SK-N-SH (cell line): Measurements from ENCODE around the gene CIC. TPM values are rescaled to one million over a fixed set of nuclear protein-coding genes. Genes with fewer than 3 reads are reported as not detected.

ENCODE experiments used
- CTCF ChIA-PET: fragments of 300-600, 350-600 bp; formaldehyde crosslinking; extraction: SDS; loops from one replicate; lab custom pipeline; 2021; lab: Yijun Ruan, JAX
- POLR2A ChIA-PET: fragments of 350-600 bp; sonication (Branson Sonifier 250); formaldehyde crosslinking; extraction: SDS; loops from one replicate; lab custom pipeline; 2020; ENCODE audit warnings: antibody characterized with exemption, inconsistent platforms; lab: Yijun Ruan, JAX
- DNase-seq: peaks from one replicate; pipeline ENCODE4 v3.0.0; 2012
- H2AFZ ChIP-seq: fragments of 200-600 bp; sonication (generic); 2 replicates; pipeline ENCODE4 v1.8.1; 2016; ENCODE audit warnings: antibody characterized with exemption, mild to moderate bottlenecking, low read depth
- H3F3A ChIP-seq: fragments of 200-600 bp; sonication (generic); replicated peaks from 2 replicates; pipeline ENCODE3; 2016; ENCODE audit warnings: antibody characterized with exemption, mild to moderate bottlenecking; ENCODE audit not compliant: insufficient read depth
- H3K27ac ChIP-seq, 2 experiments: fragments of 200-500 bp in 1 of 2; fragments of 200-600 bp in 1 of 2; sonication (Bioruptor generic) in 1 of 2; sonication (generic), shearing (Covaris generic) in 1 of 2; 2 replicates each; pipeline versions ENCODE4 v1.5.1 to v1.6.1; 2014 to 2016; ENCODE audit warnings: low read depth in 2 of 2, inconsistent platforms in 1 of 2, low read length in 1 of 2, mild to moderate bottlenecking in 1 of 2, mixed read lengths in 1 of 2
- H3K27me3 ChIP-seq: fragments of 200-600 bp; sonication (generic), shearing (Covaris generic); 2 replicates; pipeline ENCODE4 v1.6.1; 2016; ENCODE audit warnings: mixed run types; ENCODE audit not compliant: insufficient read depth
- H3K36me3 ChIP-seq, 2 experiments: fragments of 200-500 bp in 1 of 2; fragments of 200-600 bp in 1 of 2; sonication (Bioruptor generic) in 1 of 2; sonication (generic) in 1 of 2; replicated peaks in 1 of 2; 2 replicates each; pipeline versions ENCODE3 to v1.5.1; 2014 to 2016; ENCODE audit warnings: low read length in 1 of 2, mild to moderate bottlenecking in 1 of 2; ENCODE audit not compliant: insufficient read depth in 2 of 2, control insufficient read depth in 1 of 2
- H3K4me1 ChIP-seq, 2 experiments: fragments of 200-500 bp in 1 of 2; fragments of 200-600 bp in 1 of 2; sonication (Bioruptor generic) in 1 of 2; sonication (generic), shearing (Covaris generic) in 1 of 2; 2 replicates each; pipeline versions ENCODE4 v1.5.1 to v1.6.1; 2014 to 2016; ENCODE audit warnings: low read depth in 1 of 2, low read length in 1 of 2, mixed run types in 1 of 2; ENCODE audit not compliant: insufficient read depth in 2 of 2, control insufficient read depth in 1 of 2
- H3K4me2 ChIP-seq: fragments of 200-600 bp; sonication (generic), shearing (Covaris generic); 2 replicates; pipeline ENCODE4 v1.6.1; 2017; ENCODE audit warnings: mixed run types
- H3K4me3 ChIP-seq, 2 experiments: fragments of 200-500 bp in 1 of 2; fragments of 200-600 bp in 1 of 2; sonication (Bioruptor generic) in 1 of 2; sonication (generic), shearing (Covaris generic) in 1 of 2; 2 replicates each; pipeline versions ENCODE4 v1.5.1 to v1.8.1; 2014 to 2016; ENCODE audit warnings: low read depth in 2 of 2, inconsistent platforms in 1 of 2, low read length in 1 of 2, mild to moderate bottlenecking in 1 of 2, mixed read lengths in 1 of 2, moderate library complexity in 1 of 2
- H3K79me2 ChIP-seq: fragments of 200-600 bp; sonication (generic); 2 replicates; pipeline ENCODE4 v1.8.1; 2017; ENCODE audit warnings: mild to moderate bottlenecking; ENCODE audit not compliant: insufficient read depth
- H3K9ac ChIP-seq: fragments of 200-600 bp; sonication (generic); 2 replicates; pipeline ENCODE4 v1.6.1; 2017; ENCODE audit warnings: mixed run types
- H3K9me2 ChIP-seq: fragments of 200-600 bp; sonication (generic); 2 replicates; pipeline ENCODE4 v1.6.1; 2017; ENCODE audit warnings: mixed run types
- H3K9me3 ChIP-seq: fragments of 200-600 bp; sonication (generic); 2 replicates; pipeline ENCODE4 v1.6.1; 2017; ENCODE audit warnings: mixed run types, mild to moderate bottlenecking, moderate library complexity
- H4K20me1 ChIP-seq: fragments of 200-600 bp; sonication (generic); 2 replicates; pipeline ENCODE4 v1.6.1; 2017; ENCODE audit warnings: mild to moderate bottlenecking, mixed run types; ENCODE audit not compliant: insufficient read depth
- CHD2 ChIP-seq: fragments of 150-350 bp; IDR thresholded peaks from 2 replicates; pipeline ENCODE4 v1.6.1; 2018; ENCODE audit warnings: low read length; ENCODE audit not compliant: partially characterized antibody
- EZH2phosphoT487 ChIP-seq: fragments of 200-600 bp; sonication (generic); IDR thresholded peaks from 2 replicates; pipeline ENCODE4 v1.6.1; 2017; ENCODE audit warnings: low read depth, mixed run types, mild to moderate bottlenecking, antibody characterized with exemption, moderate library complexity, borderline replicate concordance
- FOSL2 ChIP-seq: IDR thresholded peaks from 2 replicates; pipeline ENCODE4 v1.4.0; 2012; ENCODE audit warnings: low read depth, mild to moderate bottlenecking, moderate library complexity, borderline replicate concordance
- FOXJ3 ChIP-seq: sonication (generic); formaldehyde crosslinking; IDR thresholded peaks from 2 replicates; pipeline ENCODE4 v1.5.1; 2020; ENCODE audit warnings: mild to moderate bottlenecking, missing genetic modification reagents
- FOXM1 ChIP-seq: IDR thresholded peaks from 2 replicates; pipeline ENCODE4 v1.4.0; 2012; ENCODE audit warnings: low read depth, mild to moderate bottlenecking
- GATA2 ChIP-seq: sonication (generic); formaldehyde crosslinking; IDR thresholded peaks from 2 replicates; pipeline ENCODE4 v1.5.0; 2020; ENCODE audit warnings: mild to moderate bottlenecking, missing genetic modification reagents
- JUND ChIP-seq: IDR thresholded peaks from 2 replicates; pipeline ENCODE4 v1.4.0; 2012
- MXI1 ChIP-seq: IDR thresholded peaks from 2 replicates; pipeline ENCODE4 v1.6.1; 2012; ENCODE audit warnings: mild to moderate bottlenecking, low read depth, low read length, improper control_type of control experiment
- NRF1 ChIP-seq: IDR thresholded peaks from 2 replicates; pipeline ENCODE4 v1.6.1; 2012; ENCODE audit warnings: low read depth, mild to moderate bottlenecking, low read length
- RAD21 ChIP-seq: IDR thresholded peaks from 2 replicates; pipeline ENCODE4 v1.6.1; 2012; ENCODE audit warnings: mild to moderate bottlenecking, low read length
- RFX5 ChIP-seq: IDR thresholded peaks from 2 replicates; pipeline ENCODE4 v1.6.1; 2012; ENCODE audit warnings: mild to moderate bottlenecking, improper control_type of control experiment, low read length
- SIN3A ChIP-seq: IDR thresholded peaks from 2 replicates; pipeline ENCODE4 v1.6.1; 2012; ENCODE audit warnings: low read depth, mild to moderate bottlenecking, low read length, moderate library complexity, borderline replicate concordance
- SMC3 ChIP-seq: IDR thresholded peaks from 2 replicates; pipeline ENCODE4 v1.6.1; 2012; ENCODE audit warnings: low read depth, low read length, improper control_type of control experiment
- TAF1 ChIP-seq: IDR thresholded peaks from 2 replicates; pipeline ENCODE4 v1.6.1; 2012; ENCODE audit warnings: low read depth, mild to moderate bottlenecking, low read length, moderate library complexity, borderline replicate concordance
- YY1 ChIP-seq: IDR thresholded peaks from 2 replicates; pipeline ENCODE4 v1.4.0; 2012; ENCODE audit warnings: low read depth, mild to moderate bottlenecking
- ZBTB33 ChIP-seq: IDR thresholded peaks from 2 replicates; pipeline ENCODE4 v1.4.0; 2012; ENCODE audit warnings: low read depth, borderline replicate concordance
- WGBS: methylation state at CpG from one replicate; pipeline ENCODE4 v1.1.6; 2017; ENCODE audit warnings: low lambda C conversion rate; 5-methylcytosine and 5-hydroxymethylcytosine counted together
- polyA plus RNA-seq, 3 experiments: library from polyadenylated mRNA; depleted of rRNA; stranded (reverse); fragments of >200 nt; gene quantifications; 2 replicates each; pipeline ENCODE4 v1.2.3, GENCODE V29; 2012
- TF ChIP-seq, protein P1 (sequence below): IDR thresholded peaks from 2 replicates; pipeline ENCODE4 v1.4.0; 2012; ENCODE audit warnings: low read depth
- TF ChIP-seq, protein P2 (sequence below): fragments of 150-350 bp; IDR thresholded peaks from 2 replicates; pipeline ENCODE4 v1.6.1; 2016; ENCODE audit warnings: mild to moderate bottlenecking, low read depth, low read length
- TF ChIP-seq, protein P3 (sequence below): fragments of 200-600 bp; sonication (generic); IDR thresholded peaks from 2 replicates; pipeline ENCODE4 v1.6.1; 2017; ENCODE audit warnings: antibody characterized with exemption, mild to moderate bottlenecking, moderate library complexity

Gene CIC
- polyA plus RNA-seq, 1 of the 3 experiments (the other 2 are of a cell fraction) = 16.9 TPM

- no peak overlapping the region for H3K9ac ChIP-seq
- H2AFZ ChIP-seq = no peak overlapping the region
- peaks cover 12 to 19% of the 10 kb centered on the region in 2 experiments; a peak in 3 of 4 replicates for H3K4me1 ChIP-seq
- no peaks in the 10 kb centered on the region for H3K9me3 ChIP-seq
- peaks cover 29% of the 10 kb centered on the region for H3K79me2 ChIP-seq
- ChIA-PET POLR2A (no interaction called here), CTCF (interaction anchor here (0.7 to 9.5 kb wide), 5 partner anchors 9 to 182 kb away, joined by 4 to 60 read pairs (median 6); no protein-coding TSS in a partner anchor)
- H3F3A ChIP-seq = peaks cover under 1% of the 10 kb centered on the region
- no peaks in the 10 kb centered on the region for H3K27me3 ChIP-seq
- no peak for DNase-seq
- peaks cover 30 to 81% of the 10 kb centered on the region in 2 experiments for H3K36me3 ChIP-seq
- H3K4me2 ChIP-seq = no peak overlapping the region
- no peak overlapping the region for H3K4me3 ChIP-seq
- H3K27ac ChIP-seq = no peak overlapping the region; a peak in 1 of 4 replicates
- peaks cover 19% of the 10 kb centered on the region for H4K20me1 ChIP-seq
- H3K9me2 ChIP-seq = no peaks in the 10 kb centered on the region
- WGBS = 87% methylated on average over 10 of the region's 13 CpGs
- TF ChIP-seq SMC3 (no peak), NRF1 (no peak), JUND (no peak), CHD2 (no peak), SIN3A (no peak), FOSL2 (no peak), GATA2 (CRISPR knock-in tag) (no peak), YY1 (no peak), RFX5 (no peak), ZBTB33 (no peak), RAD21 (no peak), EZH2phosphoT487 (no peak), FOXJ3 (CRISPR knock-in tag) (no peak), MXI1 (no peak), FOXM1 (no peak), TAF1 (no peak)
- TF ChIP-seq, protein P1, sequence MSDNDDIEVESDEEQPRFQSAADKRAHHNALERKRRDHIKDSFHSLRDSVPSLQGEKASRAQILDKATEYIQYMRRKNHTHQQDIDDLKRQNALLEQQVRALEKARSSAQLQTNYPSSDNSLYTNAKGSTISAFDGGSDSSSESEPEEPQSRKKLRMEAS = no peak
- TF ChIP-seq, protein P2, sequence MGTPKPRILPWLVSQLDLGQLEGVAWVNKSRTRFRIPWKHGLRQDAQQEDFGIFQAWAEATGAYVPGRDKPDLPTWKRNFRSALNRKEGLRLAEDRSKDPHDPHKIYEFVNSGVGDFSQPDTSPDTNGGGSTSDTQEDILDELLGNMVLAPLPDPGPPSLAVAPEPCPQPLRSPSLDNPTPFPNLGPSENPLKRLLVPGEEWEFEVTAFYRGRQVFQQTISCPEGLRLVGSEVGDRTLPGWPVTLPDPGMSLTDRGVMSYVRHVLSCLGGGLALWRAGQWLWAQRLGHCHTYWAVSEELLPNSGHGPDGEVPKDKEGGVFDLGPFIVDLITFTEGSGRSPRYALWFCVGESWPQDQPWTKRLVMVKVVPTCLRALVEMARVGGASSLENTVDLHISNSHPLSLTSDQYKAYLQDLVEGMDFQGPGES = no peak
- TF ChIP-seq, protein P3, sequence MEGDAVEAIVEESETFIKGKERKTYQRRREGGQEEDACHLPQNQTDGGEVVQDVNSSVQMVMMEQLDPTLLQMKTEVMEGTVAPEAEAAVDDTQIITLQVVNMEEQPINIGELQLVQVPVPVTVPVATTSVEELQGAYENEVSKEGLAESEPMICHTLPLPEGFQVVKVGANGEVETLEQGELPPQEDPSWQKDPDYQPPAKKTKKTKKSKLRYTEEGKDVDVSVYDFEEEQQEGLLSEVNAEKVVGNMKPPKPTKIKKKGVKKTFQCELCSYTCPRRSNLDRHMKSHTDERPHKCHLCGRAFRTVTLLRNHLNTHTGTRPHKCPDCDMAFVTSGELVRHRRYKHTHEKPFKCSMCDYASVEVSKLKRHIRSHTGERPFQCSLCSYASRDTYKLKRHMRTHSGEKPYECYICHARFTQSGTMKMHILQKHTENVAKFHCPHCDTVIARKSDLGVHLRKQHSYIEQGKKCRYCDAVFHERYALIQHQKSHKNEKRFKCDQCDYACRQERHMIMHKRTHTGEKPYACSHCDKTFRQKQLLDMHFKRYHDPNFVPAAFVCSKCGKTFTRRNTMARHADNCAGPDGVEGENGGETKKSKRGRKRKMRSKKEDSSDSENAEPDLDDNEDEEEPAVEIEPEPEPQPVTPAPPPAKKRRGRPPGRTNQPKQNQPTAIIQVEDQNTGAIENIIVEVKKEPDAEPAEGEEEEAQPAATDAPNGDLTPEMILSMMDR = no peak
Measured at GRCh38 chr19:42290136-42290522, 21.1 kb downstream of the CIC start.
